GM19099 (cell line): ENCODE data around the gene PLEKHN1.

Experiments used
- POLR2A ChIP-seq: IDR thresholded peaks from 3 replicates; pipeline ENCODE4 v1.6.1; 2011; ENCODE audit warnings: low read depth; ENCODE audit not compliant: insufficient read length; ENCODE audit errors: extremely low read depth

Gene PLEKHN1, protein sequence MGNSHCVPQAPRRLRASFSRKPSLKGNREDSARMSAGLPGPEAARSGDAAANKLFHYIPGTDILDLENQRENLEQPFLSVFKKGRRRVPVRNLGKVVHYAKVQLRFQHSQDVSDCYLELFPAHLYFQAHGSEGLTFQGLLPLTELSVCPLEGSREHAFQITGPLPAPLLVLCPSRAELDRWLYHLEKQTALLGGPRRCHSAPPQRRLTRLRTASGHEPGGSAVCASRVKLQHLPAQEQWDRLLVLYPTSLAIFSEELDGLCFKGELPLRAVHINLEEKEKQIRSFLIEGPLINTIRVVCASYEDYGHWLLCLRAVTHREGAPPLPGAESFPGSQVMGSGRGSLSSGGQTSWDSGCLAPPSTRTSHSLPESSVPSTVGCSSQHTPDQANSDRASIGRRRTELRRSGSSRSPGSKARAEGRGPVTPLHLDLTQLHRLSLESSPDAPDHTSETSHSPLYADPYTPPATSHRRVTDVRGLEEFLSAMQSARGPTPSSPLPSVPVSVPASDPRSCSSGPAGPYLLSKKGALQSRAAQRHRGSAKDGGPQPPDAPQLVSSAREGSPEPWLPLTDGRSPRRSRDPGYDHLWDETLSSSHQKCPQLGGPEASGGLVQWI

DNA sequence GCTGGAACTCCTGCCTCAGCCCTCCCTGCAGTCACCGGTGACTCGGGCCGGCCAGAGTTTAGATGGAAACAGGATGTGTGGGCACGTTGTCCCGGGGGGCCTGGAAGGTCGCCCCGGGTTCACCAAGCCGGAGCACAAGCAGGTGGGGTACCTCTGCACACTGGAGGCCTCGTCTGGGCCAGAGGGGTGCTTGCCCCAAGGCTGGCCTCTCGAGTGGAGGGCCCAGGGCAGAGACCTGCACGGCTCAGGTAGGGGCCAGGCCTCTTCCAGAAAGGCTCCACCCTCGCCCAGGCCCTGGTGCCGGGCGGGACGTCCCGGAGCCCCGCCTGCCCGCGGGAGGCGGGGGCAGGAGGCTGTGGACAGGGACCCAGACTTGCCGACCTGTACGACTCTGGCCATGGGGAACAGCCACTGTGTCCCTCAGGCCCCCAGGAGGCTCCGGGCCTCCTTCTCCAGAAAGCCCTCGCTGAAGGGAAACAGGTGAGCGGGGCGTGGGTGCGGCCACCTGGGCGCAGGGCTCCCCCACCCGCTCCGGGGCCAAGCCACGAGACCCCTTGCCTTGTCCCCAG, at the start of gene PLEKHN1:
Gene PLEKHN1 (plus strand): TSS at position 348 of the 569 bp plus-strand sequence. CDS start 50 bp downstream, at position 398.
- no peak for TF ChIP-seq POLR2A

DNA sequence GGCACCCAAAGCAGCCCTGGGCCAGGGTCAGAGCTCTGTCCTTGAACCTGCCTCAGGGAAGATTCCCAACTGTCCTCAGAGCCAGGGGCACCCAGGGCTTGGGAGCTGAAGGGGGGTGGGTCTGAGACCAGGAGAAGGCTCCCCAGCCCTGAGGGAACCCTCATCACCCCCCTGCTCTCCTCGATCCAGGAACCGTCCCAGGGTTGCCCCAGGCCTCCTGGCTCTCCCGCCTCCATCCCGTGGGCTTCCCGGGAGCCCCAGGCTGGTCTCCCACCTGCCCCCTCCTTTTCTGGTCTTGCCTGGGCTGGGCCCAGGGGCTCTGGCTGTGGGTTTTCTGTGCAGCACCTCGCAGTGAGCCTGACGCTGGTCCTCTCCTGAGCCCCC, 49.2 kb upstream of the PLEKHN1 start:
- no peak for TF ChIP-seq POLR2A

DNA sequence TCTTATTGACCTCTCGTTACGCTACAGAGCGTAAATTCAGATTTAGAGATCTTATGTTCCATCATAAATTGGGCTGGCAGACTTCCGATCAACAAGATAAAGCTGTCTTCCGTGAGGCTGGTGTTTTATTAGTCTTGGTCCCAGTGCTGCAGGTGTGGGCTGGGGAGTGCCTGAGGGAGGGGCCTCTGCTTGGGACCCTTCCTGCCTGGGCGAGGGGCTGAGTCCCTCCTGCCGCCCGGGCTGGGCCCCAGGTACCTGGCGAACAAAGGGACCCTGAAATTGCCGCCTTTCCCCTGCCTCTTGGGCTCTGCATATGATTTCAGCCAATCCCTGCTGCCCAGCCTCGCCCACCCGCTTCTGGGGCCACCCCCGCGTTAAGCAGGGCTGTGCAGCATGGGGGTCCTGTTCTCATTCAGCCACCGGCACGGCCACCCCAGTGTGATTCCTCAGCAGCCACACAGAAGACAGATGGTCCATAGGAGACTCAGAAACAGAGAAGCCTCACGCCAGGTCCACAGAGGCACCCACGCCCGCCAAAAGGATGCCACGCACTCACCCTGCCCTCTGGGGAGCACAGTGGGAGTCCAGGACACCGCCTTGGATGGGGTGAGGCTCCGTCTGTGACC, 48.7 kb upstream of the PLEKHN1 start:
- no peak for TF ChIP-seq POLR2A

DNA sequence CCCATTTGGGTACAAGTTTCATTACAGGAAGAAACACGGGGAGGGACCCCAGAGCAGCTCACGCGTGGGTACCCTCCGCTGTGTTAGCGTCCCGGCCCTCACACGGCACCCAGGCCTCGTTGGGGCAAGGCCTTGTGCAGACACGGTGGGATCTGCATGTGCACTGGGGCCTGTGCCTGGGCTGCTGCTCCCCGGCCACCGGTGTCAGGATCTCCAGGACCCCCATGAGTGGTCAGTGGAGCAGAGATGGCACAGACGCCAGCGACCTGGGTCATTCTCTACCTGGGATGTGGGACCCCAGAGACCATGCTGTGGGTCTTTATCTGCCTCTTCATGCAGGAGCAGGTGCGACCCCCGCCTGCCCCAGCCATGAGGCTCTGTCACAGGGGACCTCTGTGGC, 47.9 kb upstream of the PLEKHN1 start:
- TF ChIP-seq POLR2A, result no peak

DNA sequence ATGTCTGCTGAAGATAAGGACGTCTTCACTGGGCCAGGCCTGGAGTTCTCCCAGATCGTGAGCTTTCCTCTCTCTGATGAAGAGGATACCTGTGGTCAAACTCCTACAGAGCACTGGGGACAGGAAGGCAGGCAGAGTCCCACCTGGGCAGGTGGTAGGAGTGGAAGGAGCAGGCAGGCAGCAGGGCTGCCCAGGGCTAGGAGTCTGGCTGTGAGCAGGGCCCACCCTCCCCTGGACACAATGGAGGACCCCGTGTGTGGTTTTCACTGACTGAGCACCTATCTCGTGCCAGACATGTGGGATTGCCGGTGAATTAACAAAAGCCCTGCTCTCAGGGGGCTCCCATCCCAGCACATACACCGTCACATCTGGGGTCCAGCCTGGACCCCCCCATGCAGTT, 47.4 kb upstream of the PLEKHN1 start:
- no peak for TF ChIP-seq POLR2A

DNA sequence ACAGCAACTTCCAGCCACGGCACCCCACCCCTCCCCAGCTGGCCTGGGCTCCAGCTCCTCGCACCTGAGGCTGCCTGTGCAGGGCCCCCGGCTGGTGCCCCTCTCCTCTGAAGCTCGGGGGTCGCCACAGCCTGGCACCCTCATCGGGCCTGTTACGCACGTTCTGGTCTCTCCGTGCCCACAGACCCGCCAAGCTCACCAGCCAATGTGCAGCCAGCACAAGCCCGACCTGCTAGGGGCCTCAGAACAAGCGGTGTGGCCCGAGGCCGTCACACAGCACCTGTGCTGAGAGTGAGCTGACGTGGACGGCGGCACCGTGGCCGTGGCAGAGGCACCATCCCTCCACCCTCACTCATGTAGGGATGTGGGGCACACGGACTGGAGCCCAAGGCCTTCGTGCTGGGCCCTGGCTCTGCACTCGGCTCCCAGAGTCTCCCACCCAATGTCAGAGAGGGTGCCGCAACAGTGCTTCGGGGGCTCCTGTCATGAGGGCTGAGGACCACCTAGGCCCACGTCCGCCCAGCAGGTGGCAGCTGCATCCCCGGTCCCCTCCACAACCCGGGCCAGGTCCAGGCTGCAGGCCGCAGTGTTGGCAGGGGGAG, 46.9 kb upstream of the PLEKHN1 start:
- no peak for TF ChIP-seq POLR2A

DNA sequence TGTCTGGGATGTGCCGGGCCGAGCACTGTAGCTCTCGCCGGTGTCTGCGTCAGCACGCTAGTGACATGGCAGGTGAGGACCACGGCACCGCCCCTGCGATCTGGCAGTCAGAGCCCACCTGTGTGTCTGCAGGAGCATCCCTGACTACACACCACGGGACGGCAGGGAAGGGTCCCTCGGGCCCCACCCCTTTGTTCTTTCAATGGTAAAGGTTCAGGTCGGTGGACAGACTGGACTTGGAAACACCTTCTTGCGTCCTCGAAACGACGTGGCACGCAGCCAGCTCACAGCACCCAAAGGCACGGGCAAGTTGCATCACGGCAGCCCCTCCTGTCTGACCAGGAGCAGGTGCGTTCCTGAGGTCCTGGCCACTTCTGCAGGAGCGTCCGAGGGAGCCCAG, 46.3 kb upstream of the PLEKHN1 start:
- TF ChIP-seq POLR2A, result no peak

DNA sequence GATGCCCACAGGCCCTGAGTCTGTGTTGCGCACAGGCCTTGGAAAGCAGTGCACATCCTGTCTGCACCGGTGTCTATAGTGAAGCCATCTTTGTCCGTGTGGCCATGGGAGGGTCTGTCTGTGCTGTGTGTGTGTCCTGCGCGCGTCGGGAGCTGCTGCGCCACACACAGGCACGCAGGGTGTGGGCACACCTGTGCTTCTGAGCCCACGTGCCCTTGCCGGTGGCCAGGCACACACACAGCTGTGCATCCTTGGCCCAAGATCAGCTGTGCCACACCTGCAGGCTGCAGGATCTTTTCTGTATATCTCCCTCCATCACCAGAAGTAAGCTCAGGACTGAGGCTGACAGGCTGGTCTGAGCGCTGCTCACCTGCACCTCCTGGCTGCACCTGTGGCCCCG, 45.8 kb upstream of the PLEKHN1 start:
- TF ChIP-seq POLR2A, result no peak

DNA sequence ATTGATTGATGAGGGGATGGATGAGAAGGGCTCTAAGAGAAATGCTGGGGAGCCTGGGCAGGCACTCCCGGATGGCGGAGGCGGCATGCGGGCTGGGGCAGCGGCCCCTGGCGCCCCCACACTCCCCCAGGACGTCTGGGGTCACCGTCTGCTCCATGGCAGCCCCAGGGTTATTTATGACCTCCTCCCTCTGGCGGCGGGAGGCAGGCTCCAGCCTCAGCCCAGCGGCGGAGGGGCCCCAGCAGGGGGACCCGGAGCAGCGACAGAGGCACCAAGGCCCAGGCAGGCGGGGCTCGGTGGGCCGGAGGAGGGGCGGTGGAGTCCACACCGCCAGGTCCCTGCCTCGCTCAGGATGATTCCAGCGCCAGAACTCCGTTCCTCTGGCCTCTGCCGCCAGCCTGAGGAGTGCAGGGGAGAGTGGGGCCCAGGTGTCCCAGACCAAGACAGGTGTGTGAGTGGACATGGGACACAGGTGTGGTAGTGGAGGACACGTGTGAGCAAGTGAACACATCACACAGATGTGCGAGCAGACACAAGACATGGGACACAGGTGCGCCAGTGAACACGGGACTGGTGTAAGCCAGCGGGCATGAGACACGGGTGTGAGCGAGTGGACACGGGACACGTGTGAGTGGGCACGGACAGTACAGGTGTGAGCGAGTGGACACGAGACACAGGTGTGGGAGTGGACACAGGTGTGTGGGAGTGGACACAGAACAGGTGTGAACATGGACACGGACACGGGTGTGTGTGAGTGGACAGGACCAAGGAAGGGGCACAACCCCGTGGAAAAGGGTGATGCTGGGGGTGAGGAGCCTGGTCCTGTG, 45.1 kb upstream of the PLEKHN1 start:
- no peak for TF ChIP-seq POLR2A

DNA sequence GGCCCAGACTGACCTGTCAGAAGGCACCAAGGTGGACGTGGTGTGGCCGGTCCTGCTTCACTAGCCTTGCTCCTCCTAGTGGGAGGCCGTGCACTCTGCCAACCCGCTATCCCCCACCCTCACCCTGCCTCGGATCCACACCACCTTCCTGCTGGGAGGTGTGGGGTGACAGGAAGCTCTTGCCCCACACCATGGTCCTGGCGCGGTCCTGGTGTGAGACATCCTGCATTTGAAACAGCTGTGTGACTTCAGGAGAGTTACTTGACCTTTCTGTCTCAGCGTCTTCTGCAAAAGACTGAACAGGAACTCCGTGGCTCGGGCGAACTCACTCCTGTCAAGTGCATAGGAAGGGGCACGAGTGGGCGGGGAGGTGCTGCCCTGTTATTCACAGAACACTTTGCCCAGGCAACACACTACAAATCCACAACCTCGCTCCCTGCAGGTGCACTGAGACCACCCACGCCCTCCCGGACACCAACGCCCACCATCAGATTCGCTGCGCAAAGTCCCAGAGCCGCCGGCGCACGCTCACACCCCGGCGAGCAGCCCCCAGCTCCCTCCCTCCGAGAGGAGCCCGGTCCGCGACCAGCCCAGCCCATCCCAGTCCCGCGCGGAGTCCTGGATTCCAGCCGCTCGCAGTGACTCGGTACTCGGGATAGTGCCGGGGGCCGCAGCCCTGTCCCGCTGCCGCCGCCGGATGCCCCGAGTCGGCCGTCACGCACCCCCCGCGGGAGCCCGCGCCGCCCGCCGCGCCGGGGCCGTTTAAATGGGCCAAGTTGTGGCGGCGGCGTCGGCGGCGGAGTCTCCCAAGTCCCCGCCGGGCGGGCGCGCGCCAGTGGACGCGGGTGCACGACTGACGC, 42.9 kb upstream of the PLEKHN1 start, which contains the start of gene SAMD11:
Gene SAMD11 (plus strand): TSS at position 793 of the 860 bp plus-strand sequence. CDS start 509 bp downstream, outside the sequence.
- no peak for TF ChIP-seq POLR2A

DNA sequence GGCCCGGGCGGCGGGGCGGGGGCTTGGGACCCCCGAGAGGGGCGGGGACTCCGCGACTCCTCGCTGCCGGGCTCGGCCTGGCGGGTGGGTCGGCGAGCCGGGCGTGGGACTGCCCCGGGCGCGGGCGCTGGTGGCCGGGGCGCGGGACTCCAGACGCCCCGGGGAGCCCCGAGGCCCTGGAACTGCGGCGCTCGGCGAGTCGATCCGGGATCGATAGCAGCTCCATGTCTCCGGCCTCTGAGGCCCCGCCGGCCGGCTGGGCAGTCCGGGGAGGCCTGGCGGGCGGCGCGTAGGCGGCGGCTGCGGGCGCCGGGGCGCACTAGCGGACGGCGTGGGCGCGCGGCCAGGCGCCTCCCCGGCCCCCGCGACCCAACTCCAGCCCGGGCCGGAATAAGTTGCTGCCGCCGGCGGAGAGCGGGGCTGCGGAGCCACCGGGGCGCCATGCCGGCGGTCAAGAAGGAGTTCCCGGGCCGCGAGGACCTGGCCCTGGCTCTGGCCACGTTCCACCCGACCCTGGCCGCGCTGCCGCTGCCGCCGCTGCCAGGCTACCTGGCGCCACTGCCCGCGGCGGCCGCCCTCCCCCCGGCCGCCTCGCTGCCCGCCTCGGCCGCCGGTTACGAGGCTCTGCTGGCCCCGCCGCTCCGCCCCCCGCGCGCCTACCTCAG, 42.2 kb upstream of the PLEKHN1 start:
- no peak for TF ChIP-seq POLR2A

DNA sequence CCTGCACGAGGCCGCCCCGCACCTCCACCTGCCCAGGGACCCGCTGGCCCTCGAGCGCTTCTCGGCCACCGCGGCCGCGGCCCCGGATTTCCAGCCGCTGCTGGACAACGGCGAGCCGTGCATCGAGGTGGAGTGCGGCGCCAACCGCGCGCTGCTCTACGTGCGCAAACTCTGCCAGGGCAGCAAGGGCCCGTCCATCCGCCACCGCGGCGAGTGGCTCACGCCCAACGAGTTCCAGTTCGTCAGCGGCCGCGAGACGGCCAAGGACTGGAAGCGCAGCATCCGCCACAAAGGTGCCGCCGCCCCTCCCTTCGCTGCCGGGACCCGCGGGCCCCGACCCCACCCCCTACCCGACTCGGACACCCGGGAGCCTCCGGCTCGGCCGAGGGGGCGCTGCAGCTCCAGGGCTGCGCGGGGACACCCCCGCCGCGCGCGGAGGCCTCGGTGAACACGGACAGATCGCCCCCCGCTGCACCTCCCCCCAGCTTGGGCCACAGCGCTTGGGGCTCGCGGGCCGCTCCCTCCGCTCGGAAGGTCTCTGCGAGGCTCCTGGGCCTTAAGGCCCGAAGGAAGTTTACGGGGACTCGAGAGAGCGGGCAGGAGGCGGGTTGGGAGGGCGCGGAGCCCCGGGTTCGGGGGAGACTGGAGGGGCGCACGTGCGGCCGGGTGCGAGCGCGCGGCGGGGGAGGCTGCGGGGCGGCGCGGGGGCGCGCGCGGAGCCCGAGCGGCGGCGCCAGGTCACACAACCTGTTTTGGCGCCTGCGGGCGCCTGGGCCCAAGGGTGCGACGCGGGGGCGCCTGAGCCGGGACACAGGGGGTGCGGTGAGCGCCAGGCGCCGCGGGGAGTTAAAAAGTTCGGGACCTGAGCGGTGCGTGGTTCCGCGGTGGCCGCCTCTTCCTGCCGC, 41.4 kb upstream of the PLEKHN1 start:
- TF ChIP-seq POLR2A, result no peak
